HG03159 (cell line): ENCODE results near the gene ZDHHC23.

Source experiments
- ATAC-seq: cut with Tn5 transposase; IDR thresholded peaks from one replicate; pipeline ENCODE4 v1.9.1; 2021; ENCODE audit warnings: mild to moderate bottlenecking, moderate library complexity; ENCODE audit not compliant: unreplicated experiment

The ZDHHC23 gene

GRCh38 chr3:113947372-113948014, at the start of gene ZDHHC23:
Gene ZDHHC23, plus strand, starts transcription at chr3:113948013. Its CDS starts 790 bp downstream, at chr3:113948803.
- ATAC-seq, result peak; percentile 74

GRCh38 chr3:113898892-113899291, 48.9 kb upstream of the ZDHHC23 start:
- no peak for ATAC-seq

GRCh38 chr3:113906568-113907140, 41.2 kb upstream of the ZDHHC23 start:
- ATAC-seq, result no peak

GRCh38 chr3:113908133-113908532, 39.7 kb upstream of the ZDHHC23 start:
- no peak for ATAC-seq

GRCh38 chr3:113910966-113911365, 36.8 kb upstream of the ZDHHC23 start:
- no peak for ATAC-seq

- ATAC-seq, result peak; percentile 95
Observed at GRCh38 chr3:113912552-113913236, 35.1 kb upstream of the ZDHHC23 start.

- ATAC-seq, result no peak
Observed at GRCh38 chr3:113914646-113915045, 33.2 kb upstream of the ZDHHC23 start.

- no peak for ATAC-seq
Observed at GRCh38 chr3:113927556-113927955, 20.3 kb upstream of the ZDHHC23 start.

GRCh38 chr3:113946831-113947230, 982 bp upstream of the ZDHHC23 start:
- no peak for ATAC-seq

- ATAC-seq, result peak; percentile 49
Observed at GRCh38 chr3:113948015-113948917, 453 bp downstream of the ZDHHC23 start.

GRCh38 chr3:113952921-113953320, 5.1 kb downstream of the ZDHHC23 start:
- ATAC-seq, result no peak

- no peak for ATAC-seq
Observed at GRCh38 chr3:113953677-113954076, 5.9 kb downstream of the ZDHHC23 start.

GRCh38 chr3:113954091-113954685, 6.4 kb downstream of the ZDHHC23 start:
- no peak for ATAC-seq

GRCh38 chr3:113963879-113964278, 16.1 kb downstream of the ZDHHC23 start:
- no peak for ATAC-seq

GRCh38 chr3:113966172-113966571, 18.4 kb downstream of the ZDHHC23 start:
- no peak for ATAC-seq

- no peak for ATAC-seq
Observed at GRCh38 chr3:113968986-113969385, 21.2 kb downstream of the ZDHHC23 start.

- no peak for ATAC-seq
Observed at GRCh38 chr3:113977822-113978221, 30.0 kb downstream of the ZDHHC23 start.

- ATAC-seq, result no peak
Observed at GRCh38 chr3:113979916-113980315, 32.1 kb downstream of the ZDHHC23 start.

GRCh38 chr3:113981803-113982202, 34.0 kb downstream of the ZDHHC23 start:
- no peak for ATAC-seq

- no peak for ATAC-seq
Observed at GRCh38 chr3:113983544-113983943, 35.7 kb downstream of the ZDHHC23 start.

- peak; percentile 91 for ATAC-seq
Observed at GRCh38 chr3:113985541-113985940, 37.7 kb downstream of the ZDHHC23 start.
